ENCODE measurements around the gene PTPRG.

Gene PTPRG

GRCh38 chr3:62070891-62071290, 509.5 kb downstream of the PTPRG start:
- no peaks in the 10 kb centered on the region for H3K36me3 Mint-ChIP-seq (ENCODE audit: low read depth)
- H3K27ac Mint-ChIP-seq = no peak overlapping the region
- no peaks in the 10 kb centered on the region for H3K27me3 Mint-ChIP-seq
- no peak overlapping the region for H3K4me3 Mint-ChIP-seq
- H3K4me1 Mint-ChIP-seq (ENCODE audit: low read depth) = no peaks in the 10 kb centered on the region
- H3K9me3 Mint-ChIP-seq = no peaks in the 10 kb centered on the region

GRCh38 chr3:62073038-62073437, 511.7 kb downstream of the PTPRG start:
- Mint-ChIP-seq H3K36me3 (ENCODE audit: low read depth) (no peaks in the 10 kb centered on the region), H3K4me3 (no peak overlapping the region), H3K27me3 (no peaks in the 10 kb centered on the region), H3K27ac (no peak overlapping the region), H3K9me3 (no peaks in the 10 kb centered on the region), H3K4me1 (ENCODE audit: low read depth) (no peaks in the 10 kb centered on the region)

GRCh38 chr3:62084558-62084957, 523.2 kb downstream of the PTPRG start:
- H3K4me1 Mint-ChIP-seq (ENCODE audit: low read depth) = no peaks in the 10 kb centered on the region
- no peaks in the 10 kb centered on the region for H3K27me3 Mint-ChIP-seq
- H3K9me3 Mint-ChIP-seq = peaks cover 3% of the 10 kb centered on the region
- H3K27ac Mint-ChIP-seq = no peak overlapping the region
- no peak overlapping the region for H3K4me3 Mint-ChIP-seq
- no peaks in the 10 kb centered on the region for H3K36me3 Mint-ChIP-seq (ENCODE audit: low read depth)

- no peaks in the 10 kb centered on the region for H3K9me3 Mint-ChIP-seq
- H3K4me3 Mint-ChIP-seq = no peak overlapping the region
- no peaks in the 10 kb centered on the region for H3K36me3 Mint-ChIP-seq (ENCODE audit: low read depth)
- no peak overlapping the region for H3K27ac Mint-ChIP-seq
- no peaks in the 10 kb centered on the region for H3K4me1 Mint-ChIP-seq (ENCODE audit: low read depth)
- H3K27me3 Mint-ChIP-seq = no peaks in the 10 kb centered on the region
These were observed 527.2 kb downstream of the PTPRG start for GRCh38 chr3:62088472-62089104.

DNA sequence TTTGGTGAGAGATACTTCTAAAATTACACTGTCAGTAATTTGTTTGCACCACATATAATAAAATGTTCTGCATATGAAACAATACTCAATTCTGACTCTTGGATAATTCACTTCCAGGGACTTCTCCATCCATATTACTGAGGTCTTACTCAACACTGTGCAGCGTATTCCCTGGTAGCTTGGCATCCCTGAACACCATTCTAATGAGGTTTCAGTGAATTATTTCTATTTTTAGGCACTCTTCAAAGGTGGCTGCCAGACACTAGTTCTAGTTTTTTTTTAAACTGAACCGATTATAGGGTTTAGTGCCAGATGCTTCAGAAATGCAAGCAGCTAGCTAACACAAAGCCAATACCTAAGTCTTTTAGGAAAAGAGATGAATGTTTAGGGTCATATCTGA, 528.7 kb downstream of the PTPRG start:
- Mint-ChIP-seq H3K4me1 (ENCODE audit: low read depth) (no peaks in the 10 kb centered on the region), H3K27me3 (no peaks in the 10 kb centered on the region)

DNA sequence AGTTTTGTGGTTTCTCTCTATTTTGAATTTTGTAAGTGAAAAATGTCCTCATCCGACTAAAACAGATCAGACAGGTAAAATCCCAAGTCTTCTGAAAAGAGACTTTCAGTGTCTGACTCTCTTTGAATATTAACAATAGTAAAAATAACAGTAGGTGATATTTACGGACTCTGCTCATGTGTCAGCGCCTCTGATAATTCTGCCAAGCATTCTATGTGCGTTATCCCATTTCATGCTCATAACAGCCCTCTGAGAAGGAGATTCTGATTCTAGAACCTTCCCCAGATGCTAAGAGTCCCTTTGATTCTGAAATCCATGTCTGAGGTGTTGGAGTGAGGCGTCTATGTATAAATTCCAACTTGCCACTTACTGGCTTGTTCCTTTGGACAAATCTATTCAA, 529.1 kb downstream of the PTPRG start:
- no peak overlapping the region for H3K27ac Mint-ChIP-seq
- no peaks in the 10 kb centered on the region for H3K36me3 Mint-ChIP-seq (ENCODE audit: low read depth)
- H3K27me3 Mint-ChIP-seq = no peaks in the 10 kb centered on the region
- H3K4me1 Mint-ChIP-seq (ENCODE audit: low read depth) = no peaks in the 10 kb centered on the region
- no peak overlapping the region for H3K4me3 Mint-ChIP-seq
- no peaks in the 10 kb centered on the region for H3K9me3 Mint-ChIP-seq

More for the DNA sequence above, 528.7 kb downstream of the PTPRG start:
- no peak overlapping the region for H3K27ac Mint-ChIP-seq
- H3K9me3 Mint-ChIP-seq = no peaks in the 10 kb centered on the region
- H3K4me3 Mint-ChIP-seq = no peak overlapping the region
- no peaks in the 10 kb centered on the region for H3K36me3 Mint-ChIP-seq (ENCODE audit: low read depth)

GRCh38 chr3:62093025-62093424, 531.7 kb downstream of the PTPRG start:
- H3K4me3 Mint-ChIP-seq = no peak overlapping the region
- H3K9me3 Mint-ChIP-seq = no peaks in the 10 kb centered on the region
- H3K27ac Mint-ChIP-seq = no peak overlapping the region
- H3K36me3 Mint-ChIP-seq (ENCODE audit: low read depth) = no peaks in the 10 kb centered on the region
- no peaks in the 10 kb centered on the region for H3K4me1 Mint-ChIP-seq (ENCODE audit: low read depth)
- H3K27me3 Mint-ChIP-seq = no peaks in the 10 kb centered on the region

DNA sequence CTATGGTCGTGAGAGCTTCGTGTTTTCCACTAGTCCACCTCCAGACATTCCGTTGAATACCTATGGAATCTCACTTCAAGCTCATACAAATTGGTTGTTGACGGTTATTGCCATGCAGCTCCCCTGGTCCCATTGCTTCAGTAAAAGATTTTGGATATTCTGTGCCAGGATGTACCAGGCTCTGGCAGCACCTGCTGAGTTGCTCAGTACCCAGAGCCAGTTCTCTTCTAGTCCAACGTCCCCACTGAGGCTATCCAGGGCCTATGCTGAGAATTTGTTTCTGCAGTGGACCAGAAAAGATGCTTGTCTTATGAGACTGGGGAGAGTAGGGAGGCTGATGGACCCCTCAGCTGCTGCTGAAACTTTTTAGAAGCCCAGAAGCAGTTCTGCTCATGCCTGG, 533.1 kb downstream of the PTPRG start:
- Mint-ChIP-seq H3K36me3 (ENCODE audit: low read depth) (no peaks in the 10 kb centered on the region), H3K9me3 (no peaks in the 10 kb centered on the region), H3K27ac (no peak overlapping the region), H3K4me3 (no peak overlapping the region), H3K27me3 (no peaks in the 10 kb centered on the region), H3K4me1 (ENCODE audit: low read depth) (no peaks in the 10 kb centered on the region)

DNA sequence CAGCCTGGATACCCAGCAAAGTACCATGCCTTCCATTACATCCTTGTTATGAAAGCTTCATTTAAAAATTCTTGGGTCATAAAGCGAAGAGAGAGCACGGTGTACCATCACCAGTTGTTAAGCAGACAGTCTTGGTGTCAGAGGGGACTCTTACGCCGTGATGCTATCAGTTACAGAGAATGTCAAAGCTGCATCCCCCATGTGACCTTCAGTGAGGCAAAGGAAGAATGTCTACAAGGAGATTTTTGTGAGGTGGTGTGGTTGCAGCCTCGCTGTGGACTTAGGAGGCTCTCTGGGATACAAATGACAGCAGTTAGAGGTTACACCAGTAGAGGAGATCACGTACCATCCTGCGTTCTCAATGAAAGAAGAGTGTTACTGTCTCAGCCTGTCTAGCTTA, 533.7 kb downstream of the PTPRG start:
- Mint-ChIP-seq H3K9me3 (no peaks in the 10 kb centered on the region), H3K27ac (no peak overlapping the region), H3K36me3 (ENCODE audit: low read depth) (no peaks in the 10 kb centered on the region), H3K27me3 (no peaks in the 10 kb centered on the region), H3K4me1 (ENCODE audit: low read depth) (no peaks in the 10 kb centered on the region), H3K4me3 (no peak overlapping the region)

DNA sequence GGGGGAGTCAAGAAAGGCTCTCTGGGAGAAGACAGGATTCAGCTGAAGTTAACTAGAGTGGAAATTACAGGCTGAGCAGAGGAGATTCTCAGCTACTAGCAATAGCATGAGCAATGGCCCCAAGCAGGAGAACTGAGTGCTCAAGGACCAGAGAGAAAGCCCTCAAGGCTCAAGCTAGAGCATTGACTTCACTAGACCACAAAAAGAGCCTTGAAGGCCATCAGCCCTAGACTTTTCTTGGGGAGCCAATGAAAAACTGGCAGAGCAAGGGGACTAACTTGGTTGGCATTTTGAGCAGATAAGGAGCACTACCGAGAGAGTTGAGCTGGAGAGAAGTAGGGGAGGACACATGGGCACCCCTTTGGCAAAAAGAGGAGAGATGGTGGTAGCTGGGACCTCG, 534.4 kb downstream of the PTPRG start:
- no peaks in the 10 kb centered on the region for H3K4me1 Mint-ChIP-seq (ENCODE audit: low read depth)
- no peaks in the 10 kb centered on the region for H3K9me3 Mint-ChIP-seq
- H3K4me3 Mint-ChIP-seq = no peak overlapping the region
- H3K27ac Mint-ChIP-seq = no peak overlapping the region
- H3K36me3 Mint-ChIP-seq (ENCODE audit: low read depth) = no peaks in the 10 kb centered on the region
- H3K27me3 Mint-ChIP-seq = no peaks in the 10 kb centered on the region

- Mint-ChIP-seq H3K36me3 (ENCODE audit: low read depth) (no peaks in the 10 kb centered on the region), H3K4me3 (no peak overlapping the region), H3K4me1 (ENCODE audit: low read depth) (no peaks in the 10 kb centered on the region), H3K27me3 (no peaks in the 10 kb centered on the region), H3K27ac (no peak overlapping the region), H3K9me3 (no peaks in the 10 kb centered on the region)
These were observed 535.1 kb downstream of the PTPRG start for GRCh38 chr3:62096521-62096920.

DNA sequence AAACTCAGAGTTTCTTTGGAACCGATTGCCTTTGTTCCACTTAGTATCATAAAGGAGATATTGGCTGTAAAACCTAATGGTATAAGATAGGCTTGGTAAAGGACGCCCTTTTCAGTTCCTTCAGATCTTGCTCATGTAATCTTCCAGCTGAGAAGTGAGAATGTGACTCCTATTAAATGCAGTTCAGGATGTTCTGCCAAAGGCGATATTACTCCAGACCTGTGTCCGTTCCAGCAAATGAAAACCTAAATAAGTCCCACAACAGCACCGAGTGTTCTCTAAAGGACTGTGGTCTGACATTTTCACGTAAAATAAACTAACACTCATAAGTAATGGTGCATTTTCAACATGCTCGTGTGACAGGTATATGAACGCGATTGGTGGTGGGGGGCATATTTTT, 535.8 kb downstream of the PTPRG start:
- Mint-ChIP-seq H3K4me3 (no peak overlapping the region), H3K9me3 (no peaks in the 10 kb centered on the region), H3K27me3 (no peaks in the 10 kb centered on the region), H3K4me1 (ENCODE audit: low read depth) (no peaks in the 10 kb centered on the region), H3K27ac (no peak overlapping the region), H3K36me3 (ENCODE audit: low read depth) (no peaks in the 10 kb centered on the region)

GRCh38 chr3:62098646-62099365, 537.4 kb downstream of the PTPRG start:
- no peak overlapping the region for H3K27ac Mint-ChIP-seq
- no peaks in the 10 kb centered on the region for H3K27me3 Mint-ChIP-seq
- H3K4me3 Mint-ChIP-seq = no peak overlapping the region

DNA sequence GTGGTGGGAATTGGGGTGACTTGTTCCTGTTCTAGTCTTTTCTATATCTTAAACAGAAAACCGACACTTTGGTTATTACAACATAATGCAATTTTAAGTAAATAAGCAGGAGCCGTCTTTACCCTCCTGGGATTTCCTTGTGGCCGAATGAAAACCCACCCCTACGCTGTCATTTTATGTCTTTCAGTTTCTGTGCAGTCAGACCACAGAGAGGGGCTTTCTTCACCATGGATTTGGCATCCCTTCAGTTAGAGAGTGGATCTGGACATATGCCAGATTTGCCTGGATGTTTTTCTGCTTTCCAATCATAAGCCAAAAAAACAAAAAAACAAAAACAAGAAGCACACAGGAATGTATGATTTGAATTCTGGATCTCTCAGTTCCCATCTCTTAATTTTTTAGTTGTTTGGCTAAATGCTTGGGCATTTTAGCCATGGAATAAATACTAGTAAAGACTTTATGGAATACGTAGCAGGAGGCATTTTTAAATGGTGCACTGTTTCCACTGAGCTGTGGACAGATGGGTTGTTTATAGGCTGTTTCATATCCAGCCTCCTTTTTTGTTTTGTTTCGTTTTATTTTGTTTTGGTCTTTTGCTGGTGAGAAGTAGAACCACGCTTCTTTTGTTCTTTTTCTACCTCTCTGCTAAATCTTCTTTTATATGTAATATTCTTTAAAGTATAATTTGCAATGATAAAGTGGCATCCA, 539.1 kb downstream of the PTPRG start:
- Mint-ChIP-seq H3K27me3 (no peaks in the 10 kb centered on the region), H3K4me1 (ENCODE audit: low read depth) (no peaks in the 10 kb centered on the region), H3K27ac (no peak overlapping the region), H3K9me3 (no peaks in the 10 kb centered on the region), H3K4me3 (no peak overlapping the region), H3K36me3 (ENCODE audit: low read depth) (no peaks in the 10 kb centered on the region)

More at GRCh38 chr3:62098646-62099365, 537.4 kb downstream of the PTPRG start:
- no peaks in the 10 kb centered on the region for H3K4me1 Mint-ChIP-seq (ENCODE audit: low read depth)
- no peaks in the 10 kb centered on the region for H3K9me3 Mint-ChIP-seq
- H3K36me3 Mint-ChIP-seq (ENCODE audit: low read depth) = no peaks in the 10 kb centered on the region

GRCh38 chr3:62101488-62101887, 540.1 kb downstream of the PTPRG start:
- no peaks in the 10 kb centered on the region for H3K27me3 Mint-ChIP-seq
- H3K9me3 Mint-ChIP-seq = no peaks in the 10 kb centered on the region
- no peaks in the 10 kb centered on the region for H3K36me3 Mint-ChIP-seq (ENCODE audit: low read depth)
- H3K27ac Mint-ChIP-seq = no peak overlapping the region
- H3K4me3 Mint-ChIP-seq = no peak overlapping the region
- no peaks in the 10 kb centered on the region for H3K4me1 Mint-ChIP-seq (ENCODE audit: low read depth)
